HG03280 (cell line): ENCODE measurements around the gene GLIS2.

Experiments
- ATAC-seq: cut with Tn5 transposase; IDR thresholded peaks from one replicate; pipeline ENCODE4 v1.9.1; 2021; ENCODE audit warnings: mild to moderate bottlenecking, moderate library complexity; ENCODE audit not compliant: unreplicated experiment

Gene GLIS2

GRCh38 chr16:4350365-4350786 is 34.5 kb downstream of the GLIS2 start:
- ATAC-seq, result no peak

- ATAC-seq, result peak; percentile 91
Measured at GRCh38 chr16:4350787-4351659, 35.2 kb downstream of the GLIS2 start, which contains the start of gene PAM16. PAM16 (minus strand) TSS chr16:4351321; CDS start chr16:4351234, 87 bp downstream.

- no peak for ATAC-seq
Measured at GRCh38 chr16:4351880-4352279, 36.0 kb downstream of the GLIS2 start.

- ATAC-seq, result no peak
Measured at GRCh38 chr16:4352843-4353242, 37.0 kb downstream of the GLIS2 start.

- ATAC-seq, result no peak
Measured at GRCh38 chr16:4353675-4354074, 37.8 kb downstream of the GLIS2 start.

GRCh38 chr16:4354512-4355409 is 38.9 kb downstream of the GLIS2 start:
- no peak for ATAC-seq

- ATAC-seq, result no peak
Measured at GRCh38 chr16:4356820-4357219, 41.0 kb downstream of the GLIS2 start.

- no peak for ATAC-seq
Measured at GRCh38 chr16:4358236-4358635, 42.4 kb downstream of the GLIS2 start.

- ATAC-seq, result no peak
Measured at GRCh38 chr16:4358831-4359561, 43.1 kb downstream of the GLIS2 start.

- no peak for ATAC-seq
Measured at GRCh38 chr16:4359914-4360313, 44.0 kb downstream of the GLIS2 start.

- no peak for ATAC-seq
Measured at GRCh38 chr16:4360538-4361021, 44.7 kb downstream of the GLIS2 start.

- ATAC-seq, result no peak
Measured at GRCh38 chr16:4361033-4361943, 45.4 kb downstream of the GLIS2 start.

GRCh38 chr16:4361944-4362311 is 46.1 kb downstream of the GLIS2 start:
- no peak for ATAC-seq

GRCh38 chr16:4362476-4363135 is 46.7 kb downstream of the GLIS2 start:
- ATAC-seq, result no peak

GRCh38 chr16:4364196-4365013 is 48.5 kb downstream of the GLIS2 start:
- ATAC-seq, result no peak

- ATAC-seq, result no peak
Measured at GRCh38 chr16:4365014-4365406, 49.1 kb downstream of the GLIS2 start.

- ATAC-seq, result no peak
Measured at GRCh38 chr16:4365615-4366014, 49.7 kb downstream of the GLIS2 start.

GRCh38 chr16:4366016-4366415 is 50.1 kb downstream of the GLIS2 start:
- no peak for ATAC-seq
